ENCODE data around the gene DLK2.

DLK2 gene

DNA sequence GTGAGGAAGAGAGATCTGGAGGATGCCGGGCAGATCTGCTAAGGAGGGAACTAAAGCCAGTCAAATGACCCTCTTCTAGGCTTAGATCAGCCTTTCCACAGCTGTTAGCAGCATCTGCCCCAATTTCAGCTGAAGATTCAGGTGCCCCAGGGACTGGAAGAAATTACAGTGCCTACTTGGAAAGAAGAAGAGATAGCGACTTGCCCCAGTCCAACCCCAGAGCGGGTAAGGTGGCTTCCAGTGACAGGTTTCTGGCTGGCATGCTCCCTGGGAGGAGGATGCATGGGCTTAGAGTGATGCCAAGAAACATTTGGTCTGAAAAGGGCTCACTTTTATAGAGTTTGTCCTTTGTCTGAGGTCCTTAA, 22.6 kb upstream of the DLK2 start:
- ATAC-seq = peak; percentile 5; the same call in 2 of the 3 replicates
- TF ChIP-seq, protein P1, sequence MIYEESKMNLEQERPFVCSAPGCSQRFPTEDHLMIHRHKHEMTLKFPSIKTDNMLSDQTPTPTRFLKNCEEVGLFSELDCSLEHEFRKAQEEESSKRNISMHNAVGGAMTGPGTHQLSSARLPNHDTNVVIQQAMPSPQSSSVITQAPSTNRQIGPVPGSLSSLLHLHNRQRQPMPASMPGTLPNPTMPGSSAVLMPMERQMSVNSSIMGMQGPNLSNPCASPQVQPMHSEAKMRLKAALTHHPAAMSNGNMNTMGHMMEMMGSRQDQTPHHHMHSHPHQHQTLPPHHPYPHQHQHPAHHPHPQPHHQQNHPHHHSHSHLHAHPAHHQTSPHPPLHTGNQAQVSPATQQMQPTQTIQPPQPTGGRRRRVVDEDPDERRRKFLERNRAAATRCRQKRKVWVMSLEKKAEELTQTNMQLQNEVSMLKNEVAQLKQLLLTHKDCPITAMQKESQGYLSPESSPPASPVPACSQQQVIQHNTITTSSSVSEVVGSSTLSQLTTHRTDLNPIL (CRISPR knock-in tag; IDR thresholded peaks at IDR 0.05; ENCODE audit: low read depth) = no peak
- TF ChIP-seq ZNF8 (CRISPR knock-in tag; IDR thresholded peaks at IDR 0.05) (no peak), TCF4 (CRISPR knock-in tag; IDR thresholded peaks at IDR 0.05; ENCODE audit: borderline replicate concordance) (no peak), ISL1 (CRISPR knock-in tag; IDR thresholded peaks at IDR 0.05) (no peak), ZC3H10 (CRISPR knock-in tag; IDR thresholded peaks at IDR 0.05) (no peak), TOX (CRISPR knock-in tag; IDR thresholded peaks at IDR 0.05; ENCODE audit: borderline replicate concordance) (no peak), BACH2 (CRISPR knock-in tag; IDR thresholded peaks at IDR 0.05; ENCODE audit: borderline replicate concordance) (no peak), GLIS3 (CRISPR knock-in tag; IDR thresholded peaks at IDR 0.05) (no peak), ZNF565 (CRISPR knock-in tag; conservative IDR thresholded peaks at IDR 0.05; ENCODE audit: low read depth) (no peak), ZFP3 (CRISPR knock-in tag; IDR thresholded peaks at IDR 0.05) (no peak), ZFP30 (CRISPR knock-in tag; IDR thresholded peaks at IDR 0.05) (no peak), SNAI2 (CRISPR knock-in tag; IDR thresholded peaks at IDR 0.05) (no peak), ESRRG (CRISPR knock-in tag; IDR thresholded peaks at IDR 0.05) (no peak)
- TF ChIP-seq, protein P2, sequence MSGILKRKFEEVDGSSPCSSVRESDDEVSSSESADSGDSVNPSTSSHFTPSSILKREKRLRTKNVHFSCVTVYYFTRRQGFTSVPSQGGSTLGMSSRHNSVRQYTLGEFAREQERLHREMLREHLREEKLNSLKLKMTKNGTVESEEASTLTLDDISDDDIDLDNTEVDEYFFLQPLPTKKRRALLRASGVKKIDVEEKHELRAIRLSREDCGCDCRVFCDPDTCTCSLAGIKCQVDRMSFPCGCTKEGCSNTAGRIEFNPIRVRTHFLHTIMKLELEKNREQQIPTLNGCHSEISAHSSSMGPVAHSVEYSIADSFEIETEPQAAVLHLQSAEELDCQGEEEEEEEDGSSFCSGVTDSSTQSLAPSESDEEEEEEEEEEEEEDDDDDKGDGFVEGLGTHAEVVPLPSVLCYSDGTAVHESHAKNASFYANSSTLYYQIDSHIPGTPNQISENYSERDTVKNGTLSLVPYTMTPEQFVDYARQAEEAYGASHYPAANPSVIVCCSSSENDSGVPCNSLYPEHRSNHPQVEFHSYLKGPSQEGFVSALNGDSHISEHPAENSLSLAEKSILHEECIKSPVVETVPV (CRISPR knock-in tag; IDR thresholded peaks at IDR 0.05) = no peak
- TF ChIP-seq, protein P3, sequence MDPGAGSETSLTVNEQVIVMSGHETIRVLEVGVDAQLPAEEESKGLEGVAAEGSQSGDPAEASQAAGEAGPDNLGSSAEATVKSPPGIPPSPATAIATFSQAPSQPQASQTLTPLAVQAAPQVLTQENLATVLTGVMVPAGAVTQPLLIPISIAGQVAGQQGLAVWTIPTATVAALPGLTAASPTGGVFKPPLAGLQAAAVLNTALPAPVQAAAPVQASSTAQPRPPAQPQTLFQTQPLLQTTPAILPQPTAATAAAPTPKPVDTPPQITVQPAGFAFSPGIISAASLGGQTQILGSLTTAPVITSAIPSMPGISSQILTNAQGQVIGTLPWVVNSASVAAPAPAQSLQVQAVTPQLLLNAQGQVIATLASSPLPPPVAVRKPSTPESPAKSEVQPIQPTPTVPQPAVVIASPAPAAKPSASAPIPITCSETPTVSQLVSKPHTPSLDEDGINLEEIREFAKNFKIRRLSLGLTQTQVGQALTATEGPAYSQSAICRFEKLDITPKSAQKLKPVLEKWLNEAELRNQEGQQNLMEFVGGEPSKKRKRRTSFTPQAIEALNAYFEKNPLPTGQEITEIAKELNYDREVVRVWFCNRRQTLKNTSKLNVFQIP (CRISPR knock-in tag; IDR thresholded peaks at IDR 0.05; ENCODE audit: borderline replicate concordance, low read depth) = no peak

DNA sequence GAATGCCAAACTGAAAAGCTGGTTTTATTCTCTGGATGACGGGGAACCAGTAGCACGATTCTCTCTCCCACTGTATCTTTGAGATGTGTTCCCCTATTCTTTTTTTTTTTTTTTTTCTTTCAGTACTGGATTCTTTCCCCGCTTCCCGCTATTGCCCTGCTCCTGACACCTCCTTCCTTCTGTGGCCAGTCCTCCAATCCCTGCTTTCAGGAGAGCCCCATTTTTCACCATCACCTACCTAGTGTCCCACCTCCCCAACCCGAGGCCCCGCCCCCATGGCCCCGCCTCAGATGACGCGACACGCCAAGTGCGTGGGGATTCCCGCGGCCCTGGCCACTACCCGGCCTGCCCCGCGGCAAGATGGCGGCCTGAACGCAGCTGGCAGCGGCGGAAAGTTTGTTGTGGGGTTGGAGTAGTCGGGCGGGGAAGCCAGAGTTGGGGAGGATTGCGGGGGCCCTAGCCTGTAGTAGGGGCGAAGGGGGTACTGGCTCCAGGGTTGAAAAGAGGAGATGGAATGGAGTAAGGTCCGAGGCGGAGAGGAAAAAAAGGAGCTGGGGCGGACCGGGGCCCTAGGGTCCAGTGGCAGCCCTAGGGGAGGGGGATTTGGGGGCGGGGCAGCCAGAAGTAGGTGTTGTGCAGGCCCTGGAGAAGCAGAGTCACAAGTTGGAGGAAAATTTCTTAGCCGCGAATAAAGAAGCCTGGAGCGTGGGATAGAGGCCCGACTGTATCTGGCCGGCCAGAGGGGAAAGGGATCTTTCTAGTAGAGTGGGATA, 22.1 kb upstream of the DLK2 start, which contains the start of gene TJAP1:
Gene TJAP1 (plus strand): TSS at position 336 of the 773 bp plus-strand sequence. CDS start 21,432 bp downstream, outside the sequence.
- TF ChIP-seq GLIS3 (CRISPR knock-in tag; IDR thresholded peaks at IDR 0.05) = no peak
- ATAC-seq = peak; percentile 100

DNA sequence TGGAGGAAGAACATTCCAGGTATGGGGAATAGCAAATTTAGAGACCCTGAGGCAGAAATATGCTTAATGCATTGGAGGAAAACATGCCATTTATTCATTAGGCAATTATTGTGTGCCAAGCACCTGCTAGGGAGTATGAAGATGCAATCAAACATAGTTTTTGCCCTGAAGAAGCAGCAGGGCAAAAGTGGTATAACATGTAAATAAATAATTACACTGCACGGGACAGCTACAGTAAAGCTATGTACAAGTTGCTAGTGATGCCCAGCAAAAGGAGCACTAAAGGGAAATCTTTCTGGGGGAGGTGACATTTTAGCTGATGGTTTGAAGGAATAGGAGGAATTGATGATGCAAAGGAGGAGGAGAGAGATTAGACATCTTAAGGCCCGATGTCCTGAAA, 21.4 kb upstream of the DLK2 start:
- no peak for TF ChIP-seq GLIS3 (CRISPR knock-in tag; IDR thresholded peaks at IDR 0.05)
- no peak for TF ChIP-seq ZNF70 (CRISPR knock-in tag; IDR thresholded peaks at IDR 0.05)
- no peak for TF ChIP-seq ESRRG (CRISPR knock-in tag; IDR thresholded peaks at IDR 0.05)
- TF ChIP-seq ZC3H10 (CRISPR knock-in tag; IDR thresholded peaks at IDR 0.05) = no peak
- TF ChIP-seq TCF4 (CRISPR knock-in tag; IDR thresholded peaks at IDR 0.05; ENCODE audit: borderline replicate concordance) = no peak
- TF ChIP-seq, protein P4, sequence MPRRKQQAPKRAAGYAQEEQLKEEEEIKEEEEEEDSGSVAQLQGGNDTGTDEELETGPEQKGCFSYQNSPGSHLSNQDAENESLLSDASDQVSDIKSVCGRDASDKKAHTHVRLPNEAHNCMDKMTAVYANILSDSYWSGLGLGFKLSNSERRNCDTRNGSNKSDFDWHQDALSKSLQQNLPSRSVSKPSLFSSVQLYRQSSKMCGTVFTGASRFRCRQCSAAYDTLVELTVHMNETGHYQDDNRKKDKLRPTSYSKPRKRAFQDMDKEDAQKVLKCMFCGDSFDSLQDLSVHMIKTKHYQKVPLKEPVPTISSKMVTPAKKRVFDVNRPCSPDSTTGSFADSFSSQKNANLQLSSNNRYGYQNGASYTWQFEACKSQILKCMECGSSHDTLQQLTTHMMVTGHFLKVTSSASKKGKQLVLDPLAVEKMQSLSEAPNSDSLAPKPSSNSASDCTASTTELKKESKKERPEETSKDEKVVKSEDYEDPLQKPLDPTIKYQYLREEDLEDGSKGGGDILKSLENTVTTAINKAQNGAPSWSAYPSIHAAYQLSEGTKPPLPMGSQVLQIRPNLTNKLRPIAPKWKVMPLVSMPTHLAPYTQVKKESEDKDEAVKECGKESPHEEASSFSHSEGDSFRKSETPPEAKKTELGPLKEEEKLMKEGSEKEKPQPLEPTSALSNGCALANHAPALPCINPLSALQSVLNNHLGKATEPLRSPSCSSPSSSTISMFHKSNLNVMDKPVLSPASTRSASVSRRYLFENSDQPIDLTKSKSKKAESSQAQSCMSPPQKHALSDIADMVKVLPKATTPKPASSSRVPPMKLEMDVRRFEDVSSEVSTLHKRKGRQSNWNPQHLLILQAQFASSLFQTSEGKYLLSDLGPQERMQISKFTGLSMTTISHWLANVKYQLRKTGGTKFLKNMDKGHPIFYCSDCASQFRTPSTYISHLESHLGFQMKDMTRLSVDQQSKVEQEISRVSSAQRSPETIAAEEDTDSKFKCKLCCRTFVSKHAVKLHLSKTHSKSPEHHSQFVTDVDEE (CRISPR knock-in tag; IDR thresholded peaks at IDR 0.05) = no peak
- TF ChIP-seq TOX (CRISPR knock-in tag; IDR thresholded peaks at IDR 0.05; ENCODE audit: borderline replicate concordance) = no peak
- TF ChIP-seq CSDC2 (CRISPR knock-in tag; IDR thresholded peaks at IDR 0.05) = no peak
- no peak for TF ChIP-seq ISL1 (CRISPR knock-in tag; IDR thresholded peaks at IDR 0.05)
- TF ChIP-seq PPARA (CRISPR knock-in tag; IDR thresholded peaks at IDR 0.05; ENCODE audit: borderline replicate concordance) = no peak

DNA sequence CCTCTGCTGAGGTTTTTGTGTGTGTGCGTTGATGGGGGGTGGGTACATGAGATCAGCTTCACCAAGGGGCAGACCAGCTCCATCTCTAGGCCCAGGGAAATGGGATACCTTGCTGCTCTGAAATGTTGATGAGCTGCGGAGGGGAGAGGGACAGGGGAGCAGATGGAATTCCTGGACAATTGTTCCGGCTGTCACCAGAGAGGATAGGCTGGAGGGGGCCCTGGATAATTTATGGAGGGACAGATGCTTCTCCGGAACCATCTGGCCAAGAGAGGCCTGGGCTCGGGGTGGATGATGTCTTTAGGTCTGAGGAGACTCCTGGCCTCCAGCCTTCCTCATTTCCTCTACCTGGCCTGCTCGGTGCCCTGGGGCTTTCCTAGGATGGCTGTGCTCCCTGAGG, 20.2 kb upstream of the DLK2 start:
- ATAC-seq = no peak
- TF ChIP-seq SNAI2 (CRISPR knock-in tag; IDR thresholded peaks at IDR 0.05) (no peak), GLIS3 (CRISPR knock-in tag; IDR thresholded peaks at IDR 0.05) (no peak)
- TF ChIP-seq, protein P3 (CRISPR knock-in tag; IDR thresholded peaks at IDR 0.05; ENCODE audit: borderline replicate concordance, low read depth) = no peak

More for the DNA sequence above, 21.4 kb upstream of the DLK2 start:
- peak; percentile 32 for ATAC-seq

All from SK-N-SH treated with all-trans-retinoic acid at 6 μM for 48 hours (cell line).